HepG2 (cell line): Measurements from ENCODE around the gene SLC38A2. TPM values are rescaled to one million over a fixed set of nuclear protein-coding genes. Genes with fewer than 3 reads are reported as not detected.

Experiments
- DMTF1 ChIP-seq: sonication (generic); formaldehyde crosslinking; IDR thresholded peaks from 2 replicates; pipeline ENCODE4 v1.4.0; 2020; ENCODE audit warnings: mild to moderate bottlenecking, missing genetic modification reagents
- GABPB1 ChIP-seq: IDR thresholded peaks from 2 replicates; pipeline ENCODE4 v1.6.1; 2016; ENCODE audit warnings: mild to moderate bottlenecking, missing genetic modification reagents, moderate library complexity, missing compliant biosample characterization
- GTF2F1 ChIP-seq: fragments of 150-350 bp; IDR thresholded peaks from 2 replicates; pipeline ENCODE4 v1.6.1; 2014; ENCODE audit warnings: low read length
- HNRNPK ChIP-seq: fragments of 200-400 bp; formaldehyde crosslinking; IDR thresholded peaks from 2 replicates; pipeline ENCODE4 v1.6.1; 2018; ENCODE audit warnings: low read length, low read depth, moderate library complexity, mild to moderate bottlenecking; ENCODE audit not compliant: poor library complexity, severe bottlenecking
- KAT2B ChIP-seq: fragments of 150-350 bp; IDR thresholded peaks from 2 replicates; pipeline ENCODE4 v1.6.1; 2014; ENCODE audit warnings: low read depth, low read length, borderline replicate concordance
- NR2F2 ChIP-seq: IDR thresholded peaks from 2 replicates; pipeline ENCODE4 v1.6.1; 2012; ENCODE audit warnings: low read depth, inconsistent platforms, borderline replicate concordance
- PAX8 ChIP-seq: sonication (generic); formaldehyde crosslinking; IDR thresholded peaks from 2 replicates; pipeline ENCODE4 v1.8.0; 2022; ENCODE audit warnings: mild to moderate bottlenecking, missing genetic modification reagents, borderline replicate concordance
- SMYD3 ChIP-seq: sonication (generic); formaldehyde crosslinking; IDR thresholded peaks from 2 replicates; pipeline ENCODE4 v1.8.1; 2023; ENCODE audit warnings: mild to moderate bottlenecking, missing genetic modification reagents
- TCF7L2 ChIP-seq: IDR thresholded peaks from 2 replicates; pipeline ENCODE4 v1.6.1; 2011; ENCODE audit warnings: mild to moderate bottlenecking, low read depth, low read length, moderate library complexity
- U2AF1 ChIP-seq: fragments of 200-400 bp; formaldehyde crosslinking; optimal IDR thresholded peaks from 2 replicates; pipeline ENCODE3; 2017; ENCODE audit warnings: mild to moderate bottlenecking, low read depth, low read length
- ZNF232 ChIP-seq: sonication (generic); formaldehyde crosslinking; IDR thresholded peaks from 2 replicates; pipeline ENCODE4 v1.4.0; 2020; ENCODE audit warnings: missing genetic modification reagents, borderline replicate concordance
- ZNF251 ChIP-seq: sonication (generic); formaldehyde crosslinking; IDR thresholded peaks from 2 replicates; pipeline ENCODE4 v1.9.0; 2021; ENCODE audit warnings: mild to moderate bottlenecking, missing genetic modification reagents
- ZNF282 ChIP-seq: fragments of 450-650 bp; IDR thresholded peaks from 2 replicates; pipeline ENCODE4 v1.6.1; 2018; ENCODE audit not compliant: partially characterized antibody
- ZNF570 ChIP-seq: sonication (generic); formaldehyde crosslinking; IDR thresholded peaks from 2 replicates; pipeline ENCODE4 v1.4.0; 2020; ENCODE audit warnings: mild to moderate bottlenecking, missing genetic modification reagents, borderline replicate concordance
- ZNF609 ChIP-seq: sonication (generic); formaldehyde crosslinking; IDR thresholded peaks from 2 replicates; pipeline ENCODE4 v1.4.0; 2020; ENCODE audit warnings: mild to moderate bottlenecking, missing genetic modification reagents, borderline replicate concordance
- ZNF782 ChIP-seq: sonication (generic); formaldehyde crosslinking; IDR thresholded peaks from 2 replicates; pipeline ENCODE4 v1.4.0; 2020; ENCODE audit warnings: missing genetic modification reagents, mild to moderate bottlenecking, borderline replicate concordance
- polyA plus RNA-seq, 8 experiments: library from polyadenylated mRNA; depleted of rRNA in 3 of 8; stranded (reverse) in 7 of 8; unstranded in 1 of 8; fragments of >200 nt; fragmentation: Illumina TruSeq in 4 of 8; extraction: Trizol in 4 of 8; gene quantifications; 2 replicates each; pipeline versions ENCODE4 v1.2.1 to v1.2.3, GENCODE V29; 2011 to 2016; ENCODE audit warnings: low read depth in 4 of 8, missing spikeins in 1 of 8, mixed read lengths in 1 of 8; ENCODE audit not compliant: insufficient read depth in 1 of 8
- total RNA-seq, 5 experiments: library from RNA; depleted of rRNA; stranded (reverse); fragments of >200 nt; fragmentation: Illumina TruSeq; extraction: Trizol; gene quantifications; 2 replicates each; pipeline ENCODE4 v1.2.3, GENCODE V29; 2016; ENCODE audit warnings: low read depth in 1 of 5
- TF ChIP-seq, protein P1 (sequence below): sonication (generic); formaldehyde crosslinking; IDR thresholded peaks from 2 replicates; pipeline ENCODE4 v1.5.0; 2020; ENCODE audit warnings: missing genetic modification reagents
- TF ChIP-seq, protein P2 (sequence below): sonication (generic); formaldehyde crosslinking; IDR thresholded peaks from 2 replicates; pipeline ENCODE4 v1.4.0; 2020; ENCODE audit warnings: missing genetic modification reagents, borderline replicate concordance

Gene SLC38A2
- total and polyA plus RNA-seq, 2 of the 13 experiments (the other 11 are each of a cell fraction or from before 2014, with no cell fraction given) = 368 to 880 TPM

GRCh38 chr12:46382964-46383653 lies 10.5 kb upstream of the SLC38A2 start (continued):
- TF ChIP-seq, protein P1, sequence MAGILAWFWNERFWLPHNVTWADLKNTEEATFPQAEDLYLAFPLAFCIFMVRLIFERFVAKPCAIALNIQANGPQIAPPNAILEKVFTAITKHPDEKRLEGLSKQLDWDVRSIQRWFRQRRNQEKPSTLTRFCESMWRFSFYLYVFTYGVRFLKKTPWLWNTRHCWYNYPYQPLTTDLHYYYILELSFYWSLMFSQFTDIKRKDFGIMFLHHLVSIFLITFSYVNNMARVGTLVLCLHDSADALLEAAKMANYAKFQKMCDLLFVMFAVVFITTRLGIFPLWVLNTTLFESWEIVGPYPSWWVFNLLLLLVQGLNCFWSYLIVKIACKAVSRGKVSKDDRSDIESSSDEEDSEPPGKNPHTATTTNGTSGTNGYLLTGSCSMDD (CRISPR knock-in tag) = no peak
- peak; percentile 46; the same call in 1 of the 2 replicates for TF ChIP-seq NR2F2
- no peak for TF ChIP-seq ZNF282
- no peak for TF ChIP-seq ZNF570 (CRISPR knock-in tag)
- TF ChIP-seq ZNF782 = no peak
- peak; percentile 47 for TF ChIP-seq U2AF1
- no peak for TF ChIP-seq TCF7L2
- TF ChIP-seq GTF2F1 = no peak
- TF ChIP-seq GABPB1 (CRISPR knock-in tag) = peak; percentile 81
- no peak for TF ChIP-seq KAT2B
- no peak for TF ChIP-seq ZNF232 (CRISPR knock-in tag)
- TF ChIP-seq ZNF609 (CRISPR knock-in tag) = peak; percentile 23
- peak; percentile 100 for TF ChIP-seq HNRNPK
- no peak for TF ChIP-seq SMYD3 (CRISPR knock-in tag)
- no peak for TF ChIP-seq DMTF1 (CRISPR knock-in tag)
- TF ChIP-seq ZNF251 (CRISPR knock-in tag) = no peak
- TF ChIP-seq, protein P2, sequence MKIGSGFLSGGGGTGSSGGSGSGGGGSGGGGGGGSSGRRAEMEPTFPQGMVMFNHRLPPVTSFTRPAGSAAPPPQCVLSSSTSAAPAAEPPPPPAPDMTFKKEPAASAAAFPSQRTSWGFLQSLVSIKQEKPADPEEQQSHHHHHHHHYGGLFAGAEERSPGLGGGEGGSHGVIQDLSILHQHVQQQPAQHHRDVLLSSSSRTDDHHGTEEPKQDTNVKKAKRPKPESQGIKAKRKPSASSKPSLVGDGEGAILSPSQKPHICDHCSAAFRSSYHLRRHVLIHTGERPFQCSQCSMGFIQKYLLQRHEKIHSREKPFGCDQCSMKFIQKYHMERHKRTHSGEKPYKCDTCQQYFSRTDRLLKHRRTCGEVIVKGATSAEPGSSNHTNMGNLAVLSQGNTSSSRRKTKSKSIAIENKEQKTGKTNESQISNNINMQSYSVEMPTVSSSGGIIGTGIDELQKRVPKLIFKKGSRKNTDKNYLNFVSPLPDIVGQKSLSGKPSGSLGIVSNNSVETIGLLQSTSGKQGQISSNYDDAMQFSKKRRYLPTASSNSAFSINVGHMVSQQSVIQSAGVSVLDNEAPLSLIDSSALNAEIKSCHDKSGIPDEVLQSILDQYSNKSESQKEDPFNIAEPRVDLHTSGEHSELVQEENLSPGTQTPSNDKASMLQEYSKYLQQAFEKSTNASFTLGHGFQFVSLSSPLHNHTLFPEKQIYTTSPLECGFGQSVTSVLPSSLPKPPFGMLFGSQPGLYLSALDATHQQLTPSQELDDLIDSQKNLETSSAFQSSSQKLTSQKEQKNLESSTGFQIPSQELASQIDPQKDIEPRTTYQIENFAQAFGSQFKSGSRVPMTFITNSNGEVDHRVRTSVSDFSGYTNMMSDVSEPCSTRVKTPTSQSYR (CRISPR knock-in tag) = peak; percentile 77; the same call in 1 of the 2 replicates
- TF ChIP-seq PAX8 (CRISPR knock-in tag) = no peak
